AG04449 (cell line): Measurements from ENCODE around the gene MED19.

ENCODE experiments used
- CTCF ChIA-PET: fragments of 350-600 bp; formaldehyde crosslinking; extraction: SDS; loops from one replicate; lab custom pipeline; 2021; ENCODE audit warnings: antibody characterized with exemption; lab: Yijun Ruan, JAX
- POLR2A ChIA-PET: fragments of 400-600, 350-600 bp; formaldehyde crosslinking; extraction: SDS; loops from one replicate; lab custom pipeline; 2020; ENCODE audit warnings: antibody characterized with exemption, inconsistent platforms; lab: Yijun Ruan, JAX
- DNase-seq: peaks from one replicate; pipeline ENCODE4 v3.0.0-alpha.2; 2010; ENCODE audit warnings: low read depth, low spot score
- H3K4me3 ChIP-seq: 2 replicates; pipeline ENCODE4 v1.5.1; 2011; ENCODE audit warnings: low read depth, mild to moderate bottlenecking, control low read depth, low read length
- CTCF ChIP-seq: IDR thresholded peaks from one replicate; pipeline ENCODE4 v1.5.1; 2011; ENCODE audit warnings: mild to moderate bottlenecking, moderate library complexity, low read length, control low read depth, inconsistent platforms; ENCODE audit not compliant: insufficient read depth; ENCODE audit errors: missing control alignments

The MED19 gene

DNA sequence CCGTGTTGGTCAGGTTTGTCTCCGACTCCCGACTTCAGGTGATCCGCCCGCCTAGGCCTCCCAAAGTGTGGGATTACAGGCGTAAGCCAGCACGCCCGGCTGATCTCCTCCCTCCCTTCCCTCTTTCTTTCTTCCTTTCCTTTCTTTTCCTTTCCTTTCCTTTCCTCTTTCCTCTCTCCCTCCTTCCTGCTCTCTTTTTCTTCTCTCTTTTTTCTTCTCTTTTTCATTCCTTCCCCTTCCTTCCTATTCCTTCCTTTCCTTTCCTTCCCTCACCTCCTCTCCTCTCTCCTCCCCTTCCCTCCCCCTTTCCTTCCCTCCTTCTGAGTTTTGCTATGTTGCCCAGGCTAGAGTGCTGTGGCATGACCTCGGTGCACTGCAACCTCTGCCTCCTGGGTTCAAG, 48.0 kb downstream of the MED19 start:
- no peak for DNase-seq
- no peak overlapping the region for H3K4me3 ChIP-seq
- ChIA-PET CTCF (interaction anchor here (0.6 to 2.5 kb wide), 3 partner anchors 19 to 861 kb away, joined by 3 to 13 read pairs (median 3); no protein-coding TSS in a partner anchor), POLR2A (interaction anchor here (0.6 kb wide), 1 partner anchor 97 kb away, joined by 3 read pairs; no protein-coding TSS in a partner anchor)
- no peak for TF ChIP-seq CTCF

- no peak for DNase-seq
- POLR2A ChIA-PET, result no interaction called here
- TF ChIP-seq CTCF, result no peak
- no peak overlapping the region for H3K4me3 ChIP-seq
- CTCF ChIA-PET, result interaction anchor here (0.7 to 1.0 kb wide), 3 partner anchors 9 to 22 kb away, joined by 3 to 5 read pairs (median 3); no protein-coding TSS in a partner anchor
Measured at GRCh38 chr11:57662893-57663292, 49.1 kb downstream of the MED19 start.

DNA sequence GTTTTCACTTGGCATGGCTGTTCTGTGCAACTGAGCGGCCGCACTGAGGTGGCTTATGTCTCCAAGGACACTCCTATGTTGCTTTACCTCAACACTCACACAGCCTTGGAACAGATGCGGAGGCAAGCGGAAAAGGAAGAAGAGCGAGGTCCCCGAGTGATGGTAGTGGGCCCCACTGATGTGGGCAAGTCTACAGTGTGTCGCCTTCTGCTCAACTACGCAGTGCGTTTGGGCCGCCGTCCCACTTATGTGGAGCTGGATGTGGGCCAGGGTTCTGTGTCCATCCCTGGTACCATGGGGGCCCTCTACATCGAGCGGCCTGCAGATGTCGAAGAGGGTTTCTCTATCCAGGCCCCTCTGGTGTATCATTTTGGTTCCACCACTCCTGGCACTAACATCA, 52.3 kb downstream of the MED19 start:
- ChIA-PET CTCF (interaction anchor here (1.0 to 8.0 kb wide), 3 partner anchors 15 to 201 kb away, joined by 3 to 52 read pairs (median 5); no protein-coding TSS in a partner anchor), POLR2A (no interaction called here)

DNA sequence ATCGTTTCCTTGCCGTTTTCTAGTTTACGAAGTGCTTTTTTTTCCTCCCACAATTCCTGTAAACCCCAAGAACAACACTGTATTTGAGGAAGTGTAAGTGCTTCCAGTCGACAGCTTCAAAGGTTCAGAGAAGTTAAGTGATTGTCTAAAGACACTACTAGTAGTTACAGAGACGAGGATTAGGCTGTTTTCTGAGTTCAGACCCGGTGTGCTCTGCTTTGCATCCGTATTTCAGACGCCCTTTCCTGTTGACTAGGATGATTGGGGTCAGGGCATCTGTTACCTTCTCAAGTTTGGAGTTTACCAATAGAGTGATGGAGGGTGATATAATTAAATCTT, 54.0 kb downstream of the MED19 start:
- no peak for TF ChIP-seq CTCF

More for the DNA sequence above, 52.3 kb downstream of the MED19 start:
- H3K4me3 ChIP-seq, result no peak overlapping the region
- no peak for TF ChIP-seq CTCF
- no peak for DNase-seq

GRCh38 chr11:57657194-57658022, 54.6 kb downstream of the MED19 start, which contains the start of gene CLP1:
Gene CLP1, plus strand, starts transcription at chr11:57657762. Its CDS starts 1,715 bp downstream, at chr11:57659477.
- CTCF ChIA-PET, result interaction anchor here (1.3 to 8.0 kb wide), 5 partner anchors 10 to 89 kb away, joined by 4 to 52 read pairs (median 10); partner anchors contain the start of gene UBE2L6
- POLR2A ChIA-PET, result interaction anchor here (0.9 kb wide), 1 partner anchor 139 kb away, joined by 3 read pairs; no protein-coding TSS in a partner anchor
- DNase-seq, result peak; percentile 88
- no peak for TF ChIP-seq CTCF
- peak within 1 kb of the TSS; percentile 88 for H3K4me3 ChIP-seq

More for the DNA sequence above, 54.0 kb downstream of the MED19 start:
- no peak for DNase-seq
- peak overlapping the region; percentile 88 for H3K4me3 ChIP-seq
- ChIA-PET POLR2A (no interaction called here), CTCF (interaction anchor here (1.6 to 8.0 kb wide), 3 partner anchors 9 to 17 kb away, joined by 4 to 52 read pairs (median 16); no protein-coding TSS in a partner anchor)

DNA sequence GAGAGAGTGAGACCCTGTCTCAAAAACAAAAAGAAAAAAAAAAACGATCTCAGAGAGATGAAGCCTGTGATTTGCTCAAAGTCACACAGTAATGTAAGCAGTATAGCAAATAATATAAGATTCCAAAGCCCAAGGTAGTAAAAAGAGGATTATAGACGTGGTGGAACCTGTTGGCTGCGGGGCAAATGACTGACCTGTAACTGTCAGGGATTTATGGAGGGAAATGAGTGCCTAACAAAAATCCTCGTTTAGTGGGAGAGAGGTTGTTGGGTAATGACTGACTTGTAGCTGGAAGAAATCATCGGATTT, 55.2 kb downstream of the MED19 start:
- POLR2A ChIA-PET, result interaction anchor here (0.9 kb wide), 1 partner anchor 138 kb away, joined by 3 read pairs; no protein-coding TSS in a partner anchor
- H3K4me3 ChIP-seq, result peak overlapping the region; percentile 61
- DNase-seq, result no peak
- TF ChIP-seq CTCF, result no peak
- CTCF ChIA-PET, result interaction anchor here (1.3 to 8.0 kb wide), 4 partner anchors 10 to 89 kb away, joined by 6 to 52 read pairs (median 13); partner anchors contain the start of gene UBE2L6
